HG02610 (cell line): ENCODE results near the gene PCNX4.

Experiments used
- ATAC-seq: cut with Tn5 transposase; IDR thresholded peaks from one replicate; pipeline ENCODE4 v1.9.1; 2021; ENCODE audit warnings: mild to moderate bottlenecking, moderate library complexity; ENCODE audit not compliant: unreplicated experiment

PCNX4 gene

DNA sequence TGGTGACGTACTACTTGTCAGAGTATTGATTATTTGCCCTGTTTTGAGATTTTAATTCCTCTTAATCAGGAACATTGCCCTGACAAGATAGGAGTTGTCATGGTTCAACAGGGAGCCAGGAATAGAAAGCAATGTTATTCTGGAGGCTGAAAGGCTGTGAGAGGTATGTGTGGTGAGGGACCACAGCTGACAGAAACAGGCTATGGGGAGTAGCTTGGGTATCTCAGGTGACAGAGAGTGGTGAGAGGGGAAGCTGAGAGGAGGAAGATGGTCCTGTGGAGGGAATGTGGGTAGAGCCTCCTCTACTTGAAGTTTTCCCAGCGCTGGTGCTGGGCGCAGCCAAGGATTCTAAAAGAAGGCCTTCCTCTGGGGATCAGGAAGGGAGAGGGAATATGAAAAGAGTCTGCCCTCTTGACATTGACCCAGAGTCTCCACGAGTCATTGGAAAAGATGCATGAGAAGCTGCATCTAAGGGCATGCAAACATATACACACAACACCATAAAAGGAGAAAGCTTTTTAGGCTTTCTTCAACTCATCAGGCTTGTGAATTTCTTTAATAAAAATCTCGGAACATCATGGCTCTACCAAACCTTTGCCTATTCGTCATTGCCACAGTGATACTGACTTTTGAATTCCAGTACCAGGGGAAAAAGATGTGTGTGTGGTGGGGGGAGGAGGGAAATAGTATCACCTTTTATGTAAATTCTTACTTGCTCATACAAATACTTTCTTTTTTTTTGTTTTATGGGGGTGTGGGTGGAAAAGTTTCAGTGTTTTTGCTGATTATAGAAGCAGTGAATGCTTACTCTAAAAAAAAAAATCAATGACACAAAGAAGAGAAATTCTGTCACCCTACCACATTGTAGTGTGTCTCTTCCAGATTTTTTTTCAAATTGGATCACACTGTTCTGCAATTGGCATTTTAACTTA, 113.4 kb downstream of the PCNX4 start:
- peak; percentile 44 for ATAC-seq

DNA sequence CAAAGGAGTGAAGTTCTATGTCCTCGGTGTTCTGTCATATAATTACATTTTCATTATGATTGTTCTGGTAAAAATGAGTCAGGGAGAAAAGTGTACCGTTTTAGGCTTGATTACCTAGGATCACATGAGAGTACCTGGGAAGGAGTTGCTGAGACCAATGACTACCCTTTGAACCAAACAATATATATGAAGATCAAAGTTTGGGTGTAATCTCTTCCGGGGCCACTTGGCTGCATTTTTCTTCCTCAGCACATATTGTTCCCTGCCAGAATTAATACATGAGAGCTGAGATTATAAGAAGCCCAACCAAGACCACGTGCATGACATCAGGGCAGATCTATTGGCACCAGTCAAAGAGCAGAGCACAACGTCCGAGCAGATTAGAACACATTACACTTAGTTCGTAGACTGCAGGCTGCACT, 114.5 kb downstream of the PCNX4 start:
- ATAC-seq = peak; percentile 23

DNA sequence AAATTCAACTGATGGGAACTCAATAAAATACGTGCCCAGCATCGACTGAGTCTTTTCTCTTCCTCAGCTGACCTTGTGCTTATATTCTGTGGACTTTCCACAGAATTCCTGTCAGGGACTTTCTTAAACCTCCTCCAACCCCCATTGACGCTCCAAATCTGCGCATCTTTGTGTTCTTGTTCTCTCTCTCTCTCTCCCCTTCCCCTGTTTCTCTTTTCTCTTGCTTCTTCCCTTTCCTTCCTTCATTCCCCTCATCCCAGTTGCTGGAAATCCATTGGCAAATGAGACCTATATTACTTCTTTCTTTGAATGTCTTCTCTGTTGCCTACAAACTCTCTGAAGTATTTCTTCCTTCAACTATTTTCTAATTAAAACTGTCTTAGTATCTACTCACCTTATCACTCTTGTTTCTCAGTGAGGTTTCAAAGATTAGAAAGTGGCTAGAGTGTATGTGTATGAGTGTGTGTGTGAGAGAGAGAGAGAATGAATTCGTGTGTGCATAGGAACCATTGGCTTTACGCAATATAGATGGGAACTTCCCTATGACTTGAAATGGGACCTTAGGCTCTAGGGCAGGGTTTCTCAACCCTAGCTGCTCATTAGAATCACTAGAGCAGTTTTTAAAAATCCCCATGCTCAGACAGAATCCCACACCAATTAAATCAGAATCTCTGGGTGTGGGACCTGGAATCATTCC, 115.3 kb downstream of the PCNX4 start:
- peak; percentile 68 for ATAC-seq

DNA sequence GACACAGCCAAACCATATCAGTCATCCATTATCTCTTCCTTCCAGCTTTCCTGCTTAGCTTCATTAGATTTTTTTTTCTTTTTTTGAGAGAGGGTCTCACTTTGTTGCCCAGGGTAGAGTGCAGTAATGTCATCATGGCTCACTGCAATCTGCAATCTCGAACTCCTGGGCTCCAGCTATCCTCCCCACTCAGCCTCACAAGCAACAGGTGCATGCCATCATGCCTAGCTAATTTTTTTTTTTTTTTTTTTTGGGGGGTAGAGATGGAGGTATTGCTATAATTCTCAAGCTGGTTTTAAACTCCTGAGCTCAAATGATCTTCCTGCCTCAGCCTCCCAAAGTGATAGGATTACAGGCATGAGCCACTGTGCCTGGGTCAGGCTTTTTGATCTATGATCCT, 119.0 kb downstream of the PCNX4 start:
- no peak for ATAC-seq

DNA sequence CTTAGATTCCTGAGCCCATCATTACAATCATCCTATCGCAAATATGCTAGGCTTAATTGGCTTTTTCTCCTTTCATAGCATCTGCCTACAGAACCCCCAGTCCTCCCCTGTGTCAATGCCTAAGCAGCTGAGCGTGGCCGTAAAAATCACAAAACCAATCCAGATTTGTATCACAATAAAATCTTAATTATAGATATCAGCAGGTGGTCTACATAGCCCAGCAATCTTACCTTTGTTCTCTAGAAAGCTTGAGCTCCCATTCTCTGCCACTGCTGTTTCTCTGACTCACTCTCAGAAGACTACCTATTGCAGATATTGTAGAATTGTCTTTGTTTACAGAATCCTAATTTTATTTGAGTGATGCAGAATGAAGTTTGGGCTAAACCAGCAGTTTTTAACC, 119.4 kb downstream of the PCNX4 start:
- ATAC-seq = no peak

DNA sequence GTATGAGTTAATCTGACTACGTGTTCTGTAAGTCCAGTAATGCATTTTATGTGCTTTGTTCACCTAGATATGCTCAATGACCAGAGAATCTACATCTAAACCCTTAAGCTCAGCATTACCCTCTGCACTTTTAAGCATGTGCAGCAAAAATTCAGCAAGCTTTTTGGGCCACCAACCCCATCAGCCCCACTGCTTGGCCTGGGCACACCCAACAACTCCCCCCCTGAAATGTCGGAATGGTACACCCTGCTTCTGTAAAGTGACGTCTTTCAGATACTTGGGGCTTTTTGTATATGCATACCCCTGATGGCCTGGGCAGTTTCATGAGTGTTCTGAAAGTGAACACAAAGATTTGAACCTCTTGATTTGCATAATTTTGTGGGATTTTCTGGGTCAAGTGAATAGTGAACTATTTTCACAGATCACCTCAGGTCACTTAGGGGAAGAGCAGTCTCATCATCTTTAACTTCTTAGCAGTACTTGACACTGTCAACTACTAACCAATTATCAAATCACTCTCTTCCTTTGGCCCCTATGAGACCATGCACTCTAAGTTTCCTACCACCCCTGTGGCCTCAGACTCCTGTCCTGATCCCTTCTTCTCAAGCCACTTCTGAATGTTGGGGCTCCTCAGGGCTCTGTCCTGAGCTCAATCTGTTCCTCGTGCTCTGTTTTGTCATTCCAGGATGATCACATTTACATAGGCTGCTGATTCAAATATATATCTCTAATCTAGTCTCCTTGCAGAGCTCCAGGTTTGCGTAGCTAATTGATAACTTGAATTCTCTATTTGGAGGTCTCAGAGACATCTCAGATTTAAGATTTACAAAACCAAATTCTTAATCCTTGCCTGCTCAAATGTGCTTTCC, 121.0 kb downstream of the PCNX4 start:
- ATAC-seq = peak; percentile 90

DNA sequence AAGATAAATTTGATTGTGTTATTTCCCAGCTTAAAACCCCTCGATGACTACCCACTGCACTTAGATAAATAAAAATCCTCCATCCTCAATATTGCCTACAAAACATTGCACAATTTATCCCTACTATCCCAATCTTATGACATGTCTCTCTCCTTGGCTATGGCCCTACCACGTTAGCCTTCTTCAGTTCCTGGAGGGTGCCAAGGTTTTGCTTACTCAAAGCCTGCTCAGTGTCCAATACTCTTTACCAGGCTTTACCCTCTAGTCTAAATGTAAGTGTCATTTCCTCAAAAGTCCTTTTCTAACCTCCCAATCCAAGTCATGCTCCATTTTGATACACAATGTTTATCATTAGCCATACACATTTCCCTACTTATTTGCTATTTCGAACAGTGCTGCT, 122.3 kb downstream of the PCNX4 start:
- ATAC-seq = no peak

DNA sequence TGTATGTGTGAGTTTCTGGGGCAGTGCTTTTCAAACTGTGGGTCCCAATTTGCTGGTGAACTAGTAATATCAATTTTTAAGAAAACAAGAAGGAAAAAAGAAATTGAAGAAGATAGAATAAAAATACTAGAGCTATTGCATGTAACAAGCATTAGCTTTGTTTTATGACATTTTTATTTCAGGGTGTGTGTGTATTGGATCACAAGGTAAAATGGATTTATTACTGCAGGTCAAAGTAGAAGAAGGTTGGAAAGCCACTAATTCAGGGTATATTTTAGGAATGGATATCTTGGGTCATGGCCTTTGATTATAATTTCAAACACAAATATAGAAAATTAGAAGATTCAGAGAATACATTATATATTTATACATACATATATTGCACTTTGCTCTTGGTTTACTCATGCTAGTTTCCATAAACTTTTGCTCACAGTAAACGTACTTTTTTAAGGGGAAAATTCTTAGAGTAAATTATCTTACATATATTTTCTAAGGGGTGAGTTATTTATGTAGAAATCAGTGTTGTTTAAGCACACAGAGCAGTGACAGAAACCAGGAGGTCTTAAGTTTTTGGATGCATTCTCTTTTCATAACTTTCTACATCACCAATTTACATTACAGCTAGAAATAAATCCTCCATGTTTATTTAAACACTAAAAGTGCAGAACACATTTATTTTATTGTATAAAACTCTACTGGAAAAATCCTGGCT, 122.8 kb downstream of the PCNX4 start:
- no peak for ATAC-seq

DNA sequence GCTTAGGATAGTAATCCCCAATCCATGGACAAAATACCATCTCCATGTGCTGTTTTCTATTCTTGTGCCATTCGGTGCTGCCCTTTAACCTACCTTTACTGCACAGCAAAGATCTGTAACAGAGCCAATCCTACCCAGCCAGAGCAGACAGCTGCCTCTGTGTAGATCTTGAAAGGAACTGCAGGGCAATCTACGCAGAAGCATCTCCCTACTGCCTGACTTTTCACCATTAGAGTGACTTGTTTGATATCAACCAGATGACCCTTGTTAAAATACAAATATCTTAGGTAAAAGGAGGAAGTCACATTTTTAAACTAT, 123.4 kb downstream of the PCNX4 start:
- no peak for ATAC-seq

DNA sequence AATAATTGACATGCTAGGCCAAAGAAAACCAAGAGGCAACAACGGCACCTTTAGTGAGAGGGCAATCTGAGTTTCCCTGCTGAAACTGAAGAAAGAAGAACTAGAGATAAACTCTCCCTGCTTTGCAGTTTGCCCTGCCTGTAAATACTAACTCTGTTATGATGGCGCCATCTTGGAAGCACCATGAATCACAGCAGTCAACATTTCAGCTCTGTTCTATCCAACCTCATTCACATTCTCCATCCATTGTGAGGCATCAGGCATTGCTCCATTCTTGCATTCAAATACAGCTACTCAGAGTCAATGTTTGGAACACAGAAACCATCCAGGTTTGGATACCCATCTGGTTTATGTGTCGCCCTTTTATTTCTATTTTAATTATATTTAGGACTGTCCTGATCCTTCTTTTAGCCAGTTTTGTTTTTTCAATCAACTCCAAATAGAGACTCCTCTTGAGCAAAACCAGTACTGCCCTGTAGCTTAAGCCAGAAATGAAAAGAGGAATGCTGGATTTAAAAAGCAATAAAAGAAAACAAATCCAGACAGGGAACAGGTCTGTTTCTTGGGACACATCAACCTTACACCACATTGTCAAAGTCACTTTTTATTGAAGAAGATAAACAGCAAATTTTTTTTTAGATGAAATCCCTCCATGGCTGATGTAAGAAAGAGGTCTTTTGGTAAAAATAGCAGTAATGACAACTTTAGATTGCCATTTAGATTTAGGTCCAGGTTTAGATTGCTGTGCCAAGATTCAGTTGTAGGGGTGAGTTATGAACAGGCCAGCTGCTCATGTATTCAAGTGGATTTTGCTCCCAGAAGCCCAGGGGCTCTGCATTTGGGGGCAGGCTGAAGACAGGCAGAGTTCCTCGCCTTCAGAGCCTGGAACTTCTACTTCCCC, 124.0 kb downstream of the PCNX4 start:
- ATAC-seq = no peak

DNA sequence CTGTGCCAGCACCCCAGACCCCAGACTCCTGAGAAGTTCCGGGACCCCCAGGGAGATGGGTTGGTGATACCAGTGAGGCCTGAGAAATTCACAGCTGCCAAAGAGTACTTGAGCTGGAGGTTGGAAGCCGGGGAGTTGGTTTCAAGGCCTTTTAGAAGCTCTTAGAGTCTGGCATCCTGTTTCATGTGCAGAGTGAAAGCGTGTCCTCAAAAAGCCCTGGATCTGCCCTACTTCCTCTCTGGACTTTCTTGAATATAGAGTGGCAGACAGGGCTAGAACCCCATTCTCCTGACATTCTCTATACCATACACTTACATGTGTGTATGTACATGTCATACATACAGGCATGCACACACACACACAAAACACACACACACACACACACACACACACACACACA, 126.0 kb downstream of the PCNX4 start:
- ATAC-seq = no peak
